ENCODE data around the gene CFLAR. TPM values are rescaled to one million over a fixed set of nuclear protein-coding genes. Genes with fewer than 3 reads are reported as not detected.
A peak's percentile ranks its signal among the peaks of the same experiment; 100 is the strongest.

The CFLAR gene
- total and polyA plus RNA-seq, 2 of the 13 experiments (the other 11 are each of a cell fraction or from before 2014, with no cell fraction given): 43.8 to 92.1 TPM

DNA sequence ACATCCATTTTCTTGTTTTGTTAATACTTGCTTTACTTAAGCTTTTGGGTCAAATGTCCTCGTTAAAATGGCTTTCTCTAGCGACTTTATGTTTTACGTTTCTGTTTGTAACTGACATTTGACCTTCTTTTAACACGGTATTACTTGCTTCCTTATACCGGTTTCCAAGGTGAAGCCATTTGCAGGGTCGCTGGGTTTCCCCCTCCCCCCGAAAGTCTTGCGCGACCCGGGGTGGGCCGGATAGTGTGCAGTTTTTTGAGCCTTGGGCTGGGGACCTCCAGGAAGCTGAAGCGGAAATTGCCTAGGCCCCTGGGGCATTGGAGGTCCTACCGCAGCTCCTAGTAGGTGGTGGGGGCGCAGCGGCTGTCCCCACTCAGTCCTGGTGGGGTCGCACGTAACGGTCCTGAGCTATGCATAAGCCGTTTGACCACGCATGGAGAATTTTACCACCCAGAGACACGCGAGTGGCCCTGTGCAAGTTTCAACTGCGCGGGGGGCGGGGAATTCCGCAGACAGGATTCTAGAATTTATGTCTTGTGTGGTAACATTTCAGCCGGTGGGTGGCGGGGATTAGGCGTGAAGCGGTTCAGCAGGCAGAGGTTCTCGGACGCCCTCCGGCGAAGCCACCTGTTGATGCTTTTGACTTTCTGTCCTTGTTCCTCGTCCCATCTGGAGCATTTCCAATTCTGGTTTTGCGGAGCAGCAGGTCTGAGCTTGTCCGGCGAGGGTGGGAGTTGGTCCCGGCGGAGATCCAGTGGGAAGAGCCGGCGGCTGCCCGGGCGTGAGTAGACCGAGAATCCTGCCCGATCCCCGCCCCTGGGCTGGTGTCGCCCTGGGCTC is 2.4 kb downstream of the CFLAR start (continued):
- TF ChIP-seq, protein P1, sequence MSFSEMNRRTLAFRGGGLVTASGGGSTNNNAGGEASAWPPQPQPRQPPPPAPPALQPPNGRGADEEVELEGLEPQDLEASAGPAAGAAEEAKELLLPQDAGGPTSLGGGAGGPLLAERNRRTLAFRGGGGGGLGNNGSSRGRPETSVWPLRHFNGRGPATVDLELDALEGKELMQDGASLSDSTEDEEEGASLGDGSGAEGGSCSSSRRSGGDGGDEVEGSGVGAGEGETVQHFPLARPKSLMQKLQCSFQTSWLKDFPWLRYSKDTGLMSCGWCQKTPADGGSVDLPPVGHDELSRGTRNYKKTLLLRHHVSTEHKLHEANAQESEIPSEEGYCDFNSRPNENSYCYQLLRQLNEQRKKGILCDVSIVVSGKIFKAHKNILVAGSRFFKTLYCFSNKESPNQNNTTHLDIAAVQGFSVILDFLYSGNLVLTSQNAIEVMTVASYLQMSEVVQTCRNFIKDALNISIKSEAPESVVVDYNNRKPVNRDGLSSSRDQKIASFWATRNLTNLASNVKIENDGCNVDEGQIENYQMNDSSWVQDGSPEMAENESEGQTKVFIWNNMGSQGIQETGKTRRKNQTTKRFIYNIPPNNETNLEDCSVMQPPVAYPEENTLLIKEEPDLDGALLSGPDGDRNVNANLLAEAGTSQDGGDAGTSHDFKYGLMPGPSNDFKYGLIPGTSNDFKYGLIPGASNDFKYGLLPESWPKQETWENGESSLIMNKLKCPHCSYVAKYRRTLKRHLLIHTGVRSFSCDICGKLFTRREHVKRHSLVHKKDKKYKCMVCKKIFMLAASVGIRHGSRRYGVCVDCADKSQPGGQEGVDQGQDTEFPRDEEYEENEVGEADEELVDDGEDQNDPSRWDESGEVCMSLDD (CRISPR knock-in tag; IDR thresholded peaks at IDR 0.05; ENCODE audit: borderline replicate concordance): 0 out of 2 replicates have a peak, but pooled peaks have one; percentile 81
- TF ChIP-seq IKZF1 (IDR thresholded peaks at IDR 0.05) (no peak), ZNF567 (CRISPR knock-in tag; IDR thresholded peaks at IDR 0.05; ENCODE audit: borderline replicate concordance) (peak; percentile 88; the same call in 1 of the 2 replicates), TAF15 (IDR thresholded peaks at IDR 0.05; ENCODE audit: low read depth, low read length, poor library complexity, severe bottlenecking) (no peak), ZNF274 (CRISPR knock-in tag; IDR thresholded peaks at IDR 0.05) (peak; percentile 89), SAP130 (CRISPR knock-in tag; IDR thresholded peaks at IDR 0.05; ENCODE audit: low read depth) (peak; percentile 84), NCOA1 (CRISPR knock-in tag; IDR thresholded peaks at IDR 0.05) (peak; percentile 88; the same call in 1 of the 2 replicates), ZFP37 (CRISPR knock-in tag; IDR thresholded peaks at IDR 0.05; ENCODE audit: borderline replicate concordance) (peak; percentile 81; the same call in 1 of the 2 replicates), ZNF224 (CRISPR knock-in tag; IDR thresholded peaks at IDR 0.05) (no peak)
- TF ChIP-seq, protein P2, sequence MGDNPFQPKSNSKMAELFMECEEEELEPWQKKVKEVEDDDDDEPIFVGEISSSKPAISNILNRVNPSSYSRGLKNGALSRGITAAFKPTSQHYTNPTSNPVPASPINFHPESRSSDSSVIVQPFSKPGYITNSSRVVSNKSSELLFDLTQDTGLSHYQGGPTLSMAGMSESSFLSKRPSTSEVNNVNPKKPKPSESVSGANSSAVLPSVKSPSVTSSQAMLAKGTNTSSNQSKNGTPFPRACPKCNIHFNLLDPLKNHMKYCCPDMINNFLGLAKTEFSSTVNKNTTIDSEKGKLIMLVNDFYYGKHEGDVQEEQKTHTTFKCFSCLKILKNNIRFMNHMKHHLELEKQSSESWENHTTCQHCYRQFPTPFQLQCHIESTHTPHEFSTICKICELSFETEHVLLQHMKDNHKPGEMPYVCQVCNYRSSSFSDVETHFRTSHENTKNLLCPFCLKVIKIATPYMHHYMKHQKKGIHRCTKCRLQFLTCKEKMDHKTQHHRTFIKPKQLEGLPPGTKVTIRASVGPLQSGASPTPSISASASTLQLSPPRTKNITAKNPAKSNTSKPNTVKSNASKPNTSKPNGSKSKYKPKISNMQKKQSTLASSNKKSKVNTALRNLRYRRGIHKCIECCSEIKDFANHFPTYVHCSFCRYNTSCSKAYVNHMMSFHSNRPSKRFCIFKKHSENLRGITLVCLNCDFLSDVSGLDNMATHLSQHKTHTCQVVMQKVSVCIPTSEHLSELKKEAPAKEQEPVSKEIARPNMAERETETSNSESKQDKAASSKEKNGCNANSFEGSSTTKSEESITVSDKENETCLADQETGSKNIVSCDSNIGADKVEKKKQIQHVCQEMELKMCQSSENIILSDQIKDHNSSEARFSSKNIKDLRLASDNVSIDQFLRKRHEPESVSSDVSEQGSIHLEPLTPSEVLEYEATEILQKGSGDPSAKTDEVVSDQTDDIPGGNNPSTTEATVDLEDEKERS (CRISPR knock-in tag; IDR thresholded peaks at IDR 0.05): peak; percentile 82
- TF ChIP-seq, protein P3, sequence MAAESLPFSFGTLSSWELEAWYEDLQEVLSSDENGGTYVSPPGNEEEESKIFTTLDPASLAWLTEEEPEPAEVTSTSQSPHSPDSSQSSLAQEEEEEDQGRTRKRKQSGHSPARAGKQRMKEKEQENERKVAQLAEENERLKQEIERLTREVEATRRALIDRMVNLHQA (CRISPR knock-in tag; IDR thresholded peaks at IDR 0.05): no peak
- TF ChIP-seq, protein P4, sequence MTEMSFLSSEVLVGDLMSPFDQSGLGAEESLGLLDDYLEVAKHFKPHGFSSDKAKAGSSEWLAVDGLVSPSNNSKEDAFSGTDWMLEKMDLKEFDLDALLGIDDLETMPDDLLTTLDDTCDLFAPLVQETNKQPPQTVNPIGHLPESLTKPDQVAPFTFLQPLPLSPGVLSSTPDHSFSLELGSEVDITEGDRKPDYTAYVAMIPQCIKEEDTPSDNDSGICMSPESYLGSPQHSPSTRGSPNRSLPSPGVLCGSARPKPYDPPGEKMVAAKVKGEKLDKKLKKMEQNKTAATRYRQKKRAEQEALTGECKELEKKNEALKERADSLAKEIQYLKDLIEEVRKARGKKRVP (CRISPR knock-in tag; IDR thresholded peaks at IDR 0.05): peak in 1 of 2 experiments; percentile 54; a peak in 2 of 4 replicates
- TF ChIP-seq, protein P5, sequence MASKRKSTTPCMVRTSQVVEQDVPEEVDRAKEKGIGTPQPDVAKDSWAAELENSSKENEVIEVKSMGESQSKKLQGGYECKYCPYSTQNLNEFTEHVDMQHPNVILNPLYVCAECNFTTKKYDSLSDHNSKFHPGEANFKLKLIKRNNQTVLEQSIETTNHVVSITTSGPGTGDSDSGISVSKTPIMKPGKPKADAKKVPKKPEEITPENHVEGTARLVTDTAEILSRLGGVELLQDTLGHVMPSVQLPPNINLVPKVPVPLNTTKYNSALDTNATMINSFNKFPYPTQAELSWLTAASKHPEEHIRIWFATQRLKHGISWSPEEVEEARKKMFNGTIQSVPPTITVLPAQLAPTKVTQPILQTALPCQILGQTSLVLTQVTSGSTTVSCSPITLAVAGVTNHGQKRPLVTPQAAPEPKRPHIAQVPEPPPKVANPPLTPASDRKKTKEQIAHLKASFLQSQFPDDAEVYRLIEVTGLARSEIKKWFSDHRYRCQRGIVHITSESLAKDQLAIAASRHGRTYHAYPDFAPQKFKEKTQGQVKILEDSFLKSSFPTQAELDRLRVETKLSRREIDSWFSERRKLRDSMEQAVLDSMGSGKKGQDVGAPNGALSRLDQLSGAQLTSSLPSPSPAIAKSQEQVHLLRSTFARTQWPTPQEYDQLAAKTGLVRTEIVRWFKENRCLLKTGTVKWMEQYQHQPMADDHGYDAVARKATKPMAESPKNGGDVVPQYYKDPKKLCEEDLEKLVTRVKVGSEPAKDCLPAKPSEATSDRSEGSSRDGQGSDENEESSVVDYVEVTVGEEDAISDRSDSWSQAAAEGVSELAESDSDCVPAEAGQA (IDR thresholded peaks at IDR 0.05; ENCODE audit: low read depth): no peak; the same call in 1 of the 2 replicates
- TF ChIP-seq, protein P5 (CRISPR knock-in tag; IDR thresholded peaks at IDR 0.05; ENCODE audit: borderline replicate concordance): no peak; the same call in 1 of the 2 replicates
